Gastroesophageal sphincter (tissue), 3 donors: Measurements from ENCODE around the gene TADA3.

Experiments
- CTCF ChIP-seq, 4 experiments: fragments of 200-600 bp in 2 of 4; fragments of 450-650 bp in 2 of 4; sonication (generic) in 1 of 4; IDR thresholded peaks; one replicate each; pipeline ENCODE4 v1.5.1; 2017 to 2019; ENCODE audit warnings: antibody characterized with exemption in 4 of 4, mild to moderate bottlenecking in 2 of 4, moderate library complexity in 2 of 4
- EP300 ChIP-seq: sonication (generic); formaldehyde crosslinking; IDR thresholded peaks from one replicate; pipeline ENCODE4 v1.6.1; 2017; ENCODE audit warnings: antibody characterized with exemption, mild to moderate bottlenecking
- POLR2A ChIP-seq, 2 donors: fragments of 450-650 bp; IDR thresholded peaks; one replicate each; pipeline ENCODE4 v1.6.1; 2017; ENCODE audit warnings: antibody characterized with exemption in 2 of 2, mild to moderate bottlenecking in 2 of 2, moderate library complexity in 1 of 2
- POLR2AphosphoS5 ChIP-seq: sonication (generic); formaldehyde crosslinking; IDR thresholded peaks from one replicate; pipeline ENCODE4 v1.6.1; 2017; ENCODE audit warnings: antibody characterized with exemption

- TF ChIP-seq CTCF (IDR thresholded peaks at IDR 0.05), result no peak
- no peak for TF ChIP-seq POLR2A (IDR thresholded peaks at IDR 0.05)
- no peak for TF ChIP-seq POLR2AphosphoS5
- no peak for TF ChIP-seq EP300
Observed at GRCh38 chr3:9732080-9732739, 60.1 kb downstream of the TADA3 start.
